ENCODE measurements around the gene BBS1. TPM values are rescaled to one million over a fixed set of nuclear protein-coding genes. Genes with fewer than 3 reads are reported as not detected.
"Not testable (repeated sequence)": the region's sequence is repeated elsewhere in the genome, so short reads cannot be mapped to it uniquely, and the experiment has no call there.

The BBS1 gene
- 10 to 100 TPM; 23.4 to 31.1 TPM for total RNA-seq
- long read RNA-seq, donor 1, transcript BBS1-201 (17 exons, 3,423 nt): major isoform, 7 of 21 reads
- long read RNA-seq, donor 1, partial matches to known transcripts: 8 of 21 reads
- long read RNA-seq, donor 1, other reads (novel, unspliced or antisense): 6 of 21 reads
- long read RNA-seq, donor 2, partial matches to known transcripts: 9 of 24 reads
- long read RNA-seq, donor 2, other reads (novel, unspliced or antisense): 11 of 24 reads

DNA sequence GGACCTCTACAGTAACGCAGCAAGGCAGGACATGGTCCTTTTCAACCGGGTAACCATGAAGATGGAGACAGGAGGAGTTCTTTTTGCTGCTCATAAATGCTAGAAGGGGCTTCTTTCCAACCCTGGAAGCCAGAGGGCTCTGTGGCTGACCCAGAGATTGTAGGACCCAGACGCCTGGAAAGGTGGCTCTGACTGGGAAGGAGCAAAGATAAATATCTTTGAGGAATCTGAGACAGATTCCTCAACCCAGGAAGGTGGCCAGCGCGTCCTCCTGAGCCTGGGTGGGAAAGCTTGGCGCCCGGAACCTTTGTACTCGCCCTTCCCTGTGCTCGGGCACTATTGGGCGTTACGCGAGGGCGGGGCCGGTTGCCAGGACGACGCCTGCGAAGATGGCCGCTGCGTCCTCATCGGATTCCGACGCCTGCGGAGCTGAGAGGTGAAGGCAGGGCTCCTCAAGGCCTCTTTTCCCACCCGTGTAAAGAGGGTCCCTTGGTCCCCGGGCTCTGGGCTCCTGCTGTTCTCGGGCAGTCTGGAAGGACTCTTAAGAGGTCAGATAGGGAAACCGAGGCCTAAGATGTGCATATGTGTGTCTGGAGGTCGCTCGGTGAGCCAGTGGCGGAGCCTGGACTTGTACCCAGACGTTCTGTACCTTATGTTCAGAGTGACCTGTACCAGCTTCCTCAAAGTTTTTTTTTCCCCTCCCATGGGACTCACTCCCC lies at the start of gene BBS1:
Gene BBS1, plus strand, starts transcription at position 365 of the 719 bp plus-strand sequence. Its CDS starts 25 bp downstream, at position 390.
- intact Hi-C loops (cut with DNase I): no loop called here
- DNase-seq (ENCODE audit: low spot score): peak; percentile 97

DNA sequence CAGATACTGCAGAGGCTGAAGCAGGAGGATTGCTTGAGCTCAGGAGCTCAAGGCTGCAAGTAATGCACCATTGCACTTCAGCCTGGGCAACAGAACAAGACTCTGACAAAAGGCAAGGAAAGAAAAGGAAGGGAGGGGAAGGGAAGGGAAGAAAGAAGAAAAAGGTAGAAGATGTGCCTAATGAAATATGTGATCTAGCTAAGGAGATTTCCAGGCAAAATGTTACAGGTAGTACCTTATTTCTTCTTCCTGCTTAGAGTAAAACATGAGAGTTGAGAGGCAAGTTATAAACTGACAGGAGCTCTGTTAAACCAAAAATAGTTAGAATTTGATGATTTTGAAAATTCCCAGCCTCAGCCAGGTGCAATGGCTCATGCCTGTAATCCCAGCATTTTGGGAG lies 48.4 kb upstream of the BBS1 start:
- DNase-seq (ENCODE audit: low spot score): no peak
- intact Hi-C loops (cut with DNase I): no loop called here

DNA sequence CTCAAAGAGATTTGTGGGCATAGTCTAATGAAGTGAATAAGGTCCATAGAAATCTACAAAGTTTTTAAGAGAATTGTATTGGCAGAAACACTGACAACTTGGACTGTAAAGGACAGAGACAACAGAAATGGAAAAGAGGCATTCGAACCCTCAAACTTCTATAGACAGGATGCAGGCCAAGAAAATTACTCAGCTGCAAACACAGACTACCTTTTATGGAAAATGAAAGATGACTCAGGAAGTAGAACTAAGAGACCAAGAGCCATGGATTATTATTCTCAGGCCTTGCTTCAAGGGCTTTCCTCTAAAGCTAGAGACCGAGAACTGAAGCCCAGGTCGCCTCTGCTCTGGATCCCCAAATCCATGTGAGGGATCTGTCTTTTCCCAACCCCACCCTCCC lies 47.5 kb upstream of the BBS1 start:
- intact Hi-C loops (cut with DNase I): no loop called here

DNA sequence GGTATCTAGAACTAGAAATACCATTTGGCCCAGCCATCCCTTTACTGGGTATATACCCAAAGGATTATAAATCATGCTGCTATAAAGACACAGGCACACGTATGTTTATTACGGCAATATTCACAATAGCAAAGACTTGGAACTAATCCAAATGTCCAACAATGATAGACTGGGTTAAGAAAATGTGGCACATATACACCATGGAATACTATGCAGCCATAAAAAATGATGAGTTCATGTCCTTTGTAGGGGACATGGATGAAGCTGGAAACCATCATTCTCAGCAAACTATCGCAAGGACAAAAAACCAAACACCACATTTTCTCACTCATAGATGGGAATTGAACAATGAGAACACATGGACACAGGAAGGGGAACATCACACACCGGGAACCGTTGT lies 46.3 kb upstream of the BBS1 start:
- intact Hi-C loops (cut with DNase I); DNase-seq (ENCODE audit: low spot score): not testable (repeated sequence)

More for the DNA sequence above, 47.5 kb upstream of the BBS1 start:
- no peak for DNase-seq (ENCODE audit: low spot score)

DNA sequence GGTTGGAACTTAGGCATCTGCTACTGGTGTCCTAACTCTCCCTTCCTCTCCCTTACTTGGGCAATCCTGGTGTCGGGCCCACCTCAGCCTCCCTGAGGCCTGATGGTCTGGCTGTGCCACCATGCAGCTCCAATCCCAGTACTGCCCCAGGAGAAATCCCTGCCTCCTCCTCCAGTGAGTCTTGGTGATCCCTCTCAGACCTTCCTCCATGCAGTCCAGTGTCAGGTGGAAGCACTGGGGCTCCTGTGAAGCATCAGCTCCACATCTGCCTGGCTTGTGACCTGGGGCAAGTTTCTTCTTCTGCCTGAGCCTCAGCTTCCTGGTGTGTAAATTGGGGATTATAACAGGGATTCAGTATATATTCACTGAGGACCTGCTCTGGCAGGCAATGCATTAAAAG lies 45.5 kb upstream of the BBS1 start:
- intact Hi-C loops (cut with DNase I): loop anchor here in 1 of 2 donors (5.0 kb wide), 1 partner anchor 643 kb away; no protein-coding TSS in a partner anchor
- no peak for DNase-seq (ENCODE audit: low spot score)

DNA sequence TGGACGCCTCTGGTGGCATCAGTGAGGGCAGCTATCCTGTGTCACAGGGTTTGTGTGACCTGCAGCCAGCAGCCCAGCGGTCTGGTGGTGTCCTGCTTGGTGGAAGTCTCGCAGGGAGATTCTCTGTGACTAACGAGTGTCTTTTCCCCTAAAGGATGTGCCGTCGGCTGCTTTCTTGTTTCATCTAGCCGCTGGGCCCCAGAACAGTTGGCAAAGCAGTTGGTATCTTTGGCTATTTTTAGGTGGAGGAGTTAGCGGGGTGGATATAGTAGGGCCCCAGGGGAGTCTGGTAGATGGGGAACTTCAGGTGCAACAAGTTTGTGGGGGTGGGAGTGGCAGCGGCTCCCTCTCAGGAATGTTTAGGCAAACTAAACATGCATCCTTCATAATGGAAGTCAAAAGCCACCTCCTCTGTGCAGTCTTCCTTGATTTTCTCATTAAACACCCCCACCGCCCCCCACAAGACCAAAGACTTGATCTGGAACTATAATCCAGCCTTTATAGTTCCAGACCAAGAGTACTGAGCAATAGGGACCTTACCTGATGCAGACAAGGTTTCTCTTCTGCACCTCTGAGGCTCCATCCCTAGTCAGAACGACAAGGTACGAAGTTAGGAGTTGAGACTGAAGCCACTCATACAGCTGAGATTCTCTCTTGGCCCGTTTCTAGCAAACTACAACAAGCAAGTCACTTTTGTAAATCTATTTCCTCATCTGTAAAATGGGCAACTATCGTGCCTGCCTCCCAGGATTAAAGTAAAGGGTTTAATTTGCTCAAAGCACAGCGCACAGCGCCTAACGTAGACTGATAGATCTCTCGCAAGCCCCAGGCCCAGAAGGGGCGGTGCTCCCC lies 44.8 kb upstream of the BBS1 start:
- DNase-seq (ENCODE audit: low spot score): no peak
- intact Hi-C loops (cut with DNase I): loop anchor here in 1 of 2 donors (5.0 kb wide), 1 partner anchor 643 kb away; no protein-coding TSS in a partner anchor

DNA sequence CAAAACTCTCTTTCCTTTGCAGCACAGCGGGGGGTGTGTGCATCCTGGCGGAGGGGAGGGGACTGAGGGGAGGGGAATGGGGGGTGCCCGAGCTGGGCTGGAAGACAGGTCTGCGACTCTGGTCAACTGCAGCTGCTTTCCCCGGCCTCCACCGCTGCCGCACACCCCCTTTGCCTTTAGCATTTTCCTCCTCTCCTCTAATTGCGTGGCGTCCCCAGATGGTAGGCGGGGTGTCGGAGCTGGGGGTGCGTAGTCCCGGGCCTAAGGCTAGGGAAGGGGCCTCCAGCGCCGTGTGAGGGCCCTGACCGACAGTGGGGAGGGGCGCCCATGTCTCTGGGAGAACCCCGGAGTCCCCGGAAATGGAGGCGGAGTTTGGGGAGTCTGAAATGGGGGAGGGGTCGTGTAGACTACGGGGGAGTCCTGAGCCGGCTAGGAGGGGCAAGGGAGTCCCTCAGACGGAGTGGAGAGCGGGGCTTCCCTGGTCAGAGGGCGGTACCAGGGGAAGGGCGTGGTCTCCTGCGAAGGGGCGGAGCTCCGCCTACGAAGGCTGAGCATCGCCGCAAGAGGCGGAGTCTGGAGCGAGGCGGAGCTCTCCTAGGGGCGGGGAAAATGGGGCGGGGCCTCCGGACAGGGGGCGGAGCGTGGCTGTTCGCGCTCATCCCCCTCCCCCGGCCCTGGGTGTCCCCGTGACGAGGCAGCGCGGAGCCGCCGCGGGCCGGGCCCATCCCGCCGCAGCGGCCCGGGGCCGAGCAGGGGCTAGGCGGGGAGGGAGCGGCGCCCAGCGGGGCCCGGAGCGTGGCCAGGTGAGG lies 44.0 kb upstream of the BBS1 start, which contains the start of gene PELI3:
Gene PELI3, plus strand, starts transcription at position 681 of the 809 bp plus-strand sequence. CDS start 1,224 bp downstream, outside the sequence.
- DNase-seq (ENCODE audit: low spot score): peak; percentile 97
- intact Hi-C loops (cut with DNase I): loop anchor here in 1 of 2 donors (5.0 kb wide), 1 partner anchor 644 kb away; no protein-coding TSS in a partner anchor

DNA sequence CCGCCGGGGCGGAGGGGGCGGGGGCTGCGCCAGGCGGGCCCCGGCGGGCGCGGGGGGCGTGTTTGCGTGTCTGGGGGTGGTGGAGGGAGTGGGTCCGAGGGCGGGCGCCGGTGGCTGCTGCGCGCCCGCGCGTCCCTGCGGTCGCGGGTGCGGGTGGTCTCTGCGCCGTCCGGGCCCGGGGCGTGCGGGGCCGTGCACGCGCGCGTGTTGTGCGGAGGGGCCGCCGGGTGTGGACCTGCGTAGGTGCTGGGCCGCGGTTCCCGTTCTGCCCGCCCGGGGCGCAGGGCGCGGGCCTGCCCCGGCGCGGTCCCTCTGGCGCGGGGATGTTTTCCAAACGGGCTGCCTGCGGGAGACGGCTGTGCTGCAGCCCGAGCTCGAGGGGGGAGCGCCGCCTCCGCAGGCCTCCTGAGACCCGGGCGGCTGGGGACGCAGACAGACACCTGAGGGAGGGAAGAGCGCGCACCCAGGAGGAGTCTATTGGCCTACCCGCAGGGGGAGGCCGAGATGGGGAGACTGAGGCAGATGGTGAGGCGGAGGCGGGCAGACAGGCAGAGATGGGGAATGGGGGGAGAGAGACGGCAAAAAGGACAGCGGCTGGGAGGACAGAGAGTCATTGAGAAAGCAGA lies 43.3 kb upstream of the BBS1 start:
- intact Hi-C loops (cut with DNase I): loop anchor here in 1 of 2 donors (5.0 kb wide), 1 partner anchor 645 kb away; no protein-coding TSS in a partner anchor
- no peak for DNase-seq (ENCODE audit: low spot score)

DNA sequence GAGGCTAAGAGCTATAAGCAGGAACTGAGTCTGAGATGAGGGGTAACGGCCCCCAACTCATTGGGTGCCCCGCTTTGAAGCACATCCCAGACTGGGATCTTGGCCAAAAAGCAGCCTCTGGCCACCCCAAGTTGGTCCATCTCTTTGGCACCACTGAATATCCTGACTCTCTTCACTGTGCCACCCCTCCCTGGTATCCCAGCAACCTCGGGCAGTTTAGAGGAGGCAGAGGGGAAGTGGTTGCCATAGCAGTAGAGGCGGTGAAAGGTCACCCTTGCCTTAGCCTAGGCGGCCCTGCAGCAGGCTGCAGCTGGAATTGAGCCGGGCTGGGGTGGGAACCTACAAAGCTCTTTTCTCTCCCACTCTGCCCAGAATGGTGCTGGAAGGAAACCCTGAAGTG lies 42.7 kb upstream of the BBS1 start:
- no peak for DNase-seq (ENCODE audit: low spot score)
- intact Hi-C loops (cut with DNase I): loop anchor here in 1 of 2 donors (5.0 kb wide), 1 partner anchor 645 kb away; no protein-coding TSS in a partner anchor

DNA sequence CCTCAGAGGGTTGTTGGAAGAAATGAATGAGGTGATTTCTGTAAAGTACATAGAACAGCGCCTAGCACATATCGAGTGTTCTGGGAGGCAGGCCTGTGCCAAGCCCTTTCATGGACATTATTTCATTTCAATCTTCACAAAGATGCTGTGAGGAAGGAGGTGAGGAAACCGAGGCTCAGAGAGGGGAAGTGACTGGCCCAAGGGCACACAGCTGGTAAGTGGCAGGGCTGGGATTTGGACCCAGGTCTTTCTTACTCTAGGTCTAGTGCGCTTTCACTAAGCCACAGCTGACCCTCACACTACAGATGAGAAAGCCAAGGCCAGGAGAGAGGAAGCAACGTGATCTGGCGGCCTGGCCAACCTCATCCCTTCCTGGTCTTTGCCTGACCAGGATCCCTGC lies 41.7 kb upstream of the BBS1 start:
- intact Hi-C loops (cut with DNase I): loop anchor here in 1 of 2 donors (5.0 kb wide), 1 partner anchor 646 kb away; no protein-coding TSS in a partner anchor
- DNase-seq (ENCODE audit: low spot score): no peak

DNA sequence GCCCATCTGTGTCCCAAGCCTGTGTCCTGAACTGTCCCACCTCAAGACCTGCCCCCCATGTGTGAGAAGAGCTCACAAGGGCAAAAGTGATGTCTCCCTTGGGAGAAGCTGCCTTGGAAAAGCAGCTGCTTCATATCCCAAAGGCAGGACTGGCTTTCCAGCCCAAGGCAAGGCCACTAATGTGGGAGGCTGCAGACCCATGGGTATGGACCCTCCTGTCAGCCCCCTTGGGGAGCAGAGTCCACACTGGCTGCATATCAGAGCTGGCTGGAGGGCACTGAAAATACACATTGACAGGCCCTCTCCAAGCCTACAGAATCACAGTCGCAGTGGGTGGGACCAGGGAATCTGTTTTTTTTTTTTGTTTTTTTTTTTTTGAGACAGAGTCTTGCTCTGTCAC lies 41.0 kb upstream of the BBS1 start:
- intact Hi-C loops (cut with DNase I): loop anchor here in 1 of 2 donors (5.0 kb wide), 1 partner anchor 647 kb away; no protein-coding TSS in a partner anchor

DNA sequence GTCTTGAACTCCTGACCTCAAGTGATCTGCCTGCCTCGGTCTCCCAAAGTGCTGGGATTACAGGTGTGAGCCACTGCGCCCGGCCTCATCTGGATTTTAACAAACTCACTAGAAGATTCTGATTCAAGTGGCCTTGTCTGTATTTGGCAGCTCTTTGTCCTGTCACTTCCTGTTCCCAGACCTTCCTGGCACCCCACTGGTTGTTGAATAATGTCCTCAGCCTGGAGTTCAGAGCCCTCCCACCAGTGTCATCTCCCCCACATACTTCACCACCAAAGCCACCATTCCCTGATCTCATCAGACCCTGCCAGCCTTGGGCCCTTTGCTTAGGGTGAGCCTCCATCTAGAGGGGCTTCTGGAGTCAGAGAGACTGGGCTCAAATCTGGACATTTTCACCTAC lies 40.4 kb upstream of the BBS1 start:
- intact Hi-C loops (cut with DNase I): no loop called here
- DNase-seq (ENCODE audit: low spot score): no peak

More for the DNA sequence above, 41.0 kb upstream of the BBS1 start:
- no peak for DNase-seq (ENCODE audit: low spot score)

DNA sequence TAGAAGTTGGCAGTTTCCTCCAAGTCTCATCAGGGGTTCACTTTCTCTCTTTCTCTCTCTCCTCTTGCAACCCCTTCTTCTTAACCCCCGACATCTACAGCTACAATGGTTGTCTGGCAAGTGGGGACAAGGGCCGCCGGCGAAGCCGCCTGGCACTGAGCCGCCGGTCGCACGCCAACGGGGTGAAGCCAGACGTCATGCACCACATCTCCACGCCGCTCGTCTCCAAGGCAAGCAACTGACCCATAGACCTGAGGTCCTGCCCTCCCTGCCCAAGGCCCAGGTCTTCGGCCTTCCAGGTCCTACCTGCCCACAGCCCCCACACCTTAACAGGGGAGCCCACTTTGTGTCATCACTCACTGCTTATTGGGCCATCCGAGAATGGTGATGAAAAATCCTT lies 39.3 kb upstream of the BBS1 start:
- no peak for DNase-seq (ENCODE audit: low spot score)
- intact Hi-C loops (cut with DNase I): no loop called here

DNA sequence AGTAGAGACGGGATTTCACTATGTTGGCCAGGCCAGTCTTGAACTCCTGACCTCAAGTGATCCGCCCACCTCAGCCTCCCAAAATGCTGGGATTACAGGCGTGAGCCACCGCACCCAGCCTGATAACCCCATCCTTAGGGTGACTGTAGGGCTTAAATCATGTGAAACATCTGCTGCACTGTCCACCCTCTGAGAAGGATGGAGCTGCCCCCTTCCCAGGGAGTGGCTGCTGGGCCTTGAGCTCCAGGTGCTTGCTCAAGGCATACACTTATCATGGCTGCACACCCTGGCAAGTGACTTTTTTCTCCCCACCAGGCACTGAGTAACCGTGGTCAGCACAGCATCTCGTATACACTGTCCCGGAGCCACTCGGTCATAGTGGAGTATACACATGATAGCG lies 38.4 kb upstream of the BBS1 start:
- no peak for DNase-seq (ENCODE audit: low spot score)
- intact Hi-C loops (cut with DNase I): no loop called here

DNA sequence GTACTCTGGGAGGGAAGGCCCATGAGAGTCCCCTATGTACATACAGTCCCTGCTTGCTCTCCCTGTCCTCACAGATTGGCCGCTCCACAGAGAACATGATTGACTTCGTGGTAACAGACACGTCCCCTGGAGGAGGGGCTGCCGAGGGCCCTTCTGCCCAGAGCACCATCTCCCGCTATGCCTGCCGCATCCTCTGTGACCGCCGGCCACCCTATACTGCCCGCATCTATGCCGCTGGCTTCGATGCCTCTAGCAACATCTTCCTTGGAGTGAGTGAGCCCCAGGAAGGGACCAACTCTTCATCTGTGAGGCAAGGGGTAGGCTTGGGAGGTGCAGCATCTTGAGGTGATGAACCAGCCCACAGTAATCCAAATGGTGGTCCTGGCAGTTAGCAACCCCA lies 37.3 kb upstream of the BBS1 start:
- intact Hi-C loops (cut with DNase I): no loop called here
- no peak for DNase-seq (ENCODE audit: low spot score)

DNA sequence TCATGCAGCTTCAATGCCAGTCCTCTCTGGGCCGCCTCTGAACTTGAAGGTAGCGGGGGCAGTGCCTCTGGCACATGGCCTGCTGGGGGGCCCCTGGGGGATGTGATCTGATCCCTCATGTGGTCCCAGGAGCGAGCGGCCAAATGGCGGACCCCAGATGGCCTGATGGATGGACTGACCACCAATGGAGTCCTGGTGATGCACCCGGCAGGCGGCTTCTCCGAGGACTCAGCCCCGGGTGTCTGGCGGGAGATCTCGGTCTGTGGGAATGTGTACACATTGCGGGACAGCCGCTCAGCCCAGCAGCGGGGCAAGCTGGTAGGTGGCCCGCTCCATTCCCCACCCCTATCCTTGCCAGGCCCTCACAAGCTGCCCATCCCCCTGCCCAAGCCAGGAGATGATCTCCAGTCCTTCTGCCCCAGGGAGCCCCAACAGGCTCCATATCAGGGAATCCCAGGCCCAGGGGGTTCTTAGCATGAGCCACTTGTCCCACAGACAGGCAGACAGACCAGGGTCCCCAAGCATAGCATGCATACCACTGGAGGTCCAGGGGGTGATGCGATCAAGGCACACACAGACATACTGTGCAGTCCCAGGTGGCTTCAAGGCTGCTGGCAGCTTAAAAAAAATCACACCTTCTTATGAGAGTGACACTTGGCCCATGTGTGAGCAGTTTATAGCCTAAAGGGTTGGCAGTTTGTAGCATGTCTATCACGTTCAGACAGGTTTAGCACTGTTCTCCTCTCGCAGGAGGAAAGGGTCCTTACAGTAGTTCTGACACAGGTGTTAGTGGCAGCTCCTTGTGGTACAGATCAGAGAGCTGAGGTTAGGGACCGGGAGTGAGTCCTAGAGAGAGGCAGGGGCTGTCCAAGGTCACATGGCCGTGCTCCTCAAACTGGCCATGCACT lies 36.6 kb upstream of the BBS1 start:
- DNase-seq (ENCODE audit: low spot score): no peak
- intact Hi-C loops (cut with DNase I): no loop called here
